PC-3 (cell line): ENCODE measurements around the gene MYH11.

Experiments
- EZH2 ChIP-seq: fragments of 300-600 bp; sonication (generic); IDR thresholded peaks from one replicate; pipeline ENCODE4 v1.6.1; 2017; ENCODE audit warnings: antibody characterized with exemption, mild to moderate bottlenecking, low read length; ENCODE audit not compliant: unreplicated experiment
- EZH2phosphoT487 ChIP-seq: fragments of 300-600 bp; sonication (generic); IDR thresholded peaks from 2 replicates; pipeline ENCODE4 v1.6.1; 2018; ENCODE audit warnings: mild to moderate bottlenecking, antibody characterized with exemption, low read length, borderline replicate concordance
- TF ChIP-seq, protein P1 (sequence below): fragments of 300-600 bp; sonication (generic); conservative IDR thresholded peaks from 2 replicates; pipeline ENCODE4 v1.5.1; 2017; ENCODE audit warnings: antibody characterized with exemption, low read depth, mild to moderate bottlenecking, low read length

- TF ChIP-seq, protein P1, sequence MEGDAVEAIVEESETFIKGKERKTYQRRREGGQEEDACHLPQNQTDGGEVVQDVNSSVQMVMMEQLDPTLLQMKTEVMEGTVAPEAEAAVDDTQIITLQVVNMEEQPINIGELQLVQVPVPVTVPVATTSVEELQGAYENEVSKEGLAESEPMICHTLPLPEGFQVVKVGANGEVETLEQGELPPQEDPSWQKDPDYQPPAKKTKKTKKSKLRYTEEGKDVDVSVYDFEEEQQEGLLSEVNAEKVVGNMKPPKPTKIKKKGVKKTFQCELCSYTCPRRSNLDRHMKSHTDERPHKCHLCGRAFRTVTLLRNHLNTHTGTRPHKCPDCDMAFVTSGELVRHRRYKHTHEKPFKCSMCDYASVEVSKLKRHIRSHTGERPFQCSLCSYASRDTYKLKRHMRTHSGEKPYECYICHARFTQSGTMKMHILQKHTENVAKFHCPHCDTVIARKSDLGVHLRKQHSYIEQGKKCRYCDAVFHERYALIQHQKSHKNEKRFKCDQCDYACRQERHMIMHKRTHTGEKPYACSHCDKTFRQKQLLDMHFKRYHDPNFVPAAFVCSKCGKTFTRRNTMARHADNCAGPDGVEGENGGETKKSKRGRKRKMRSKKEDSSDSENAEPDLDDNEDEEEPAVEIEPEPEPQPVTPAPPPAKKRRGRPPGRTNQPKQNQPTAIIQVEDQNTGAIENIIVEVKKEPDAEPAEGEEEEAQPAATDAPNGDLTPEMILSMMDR: no peak
- TF ChIP-seq EZH2: no peak
- TF ChIP-seq EZH2phosphoT487: no peak
Observed at GRCh38 chr16:15760129-15760528, 96.7 kb downstream of the MYH11 start.
